ACC112 (cell line): ENCODE measurements around the gene RHBG.
"Not testable (repeated sequence)": the region's sequence is repeated elsewhere in the genome, so short reads cannot be mapped to it uniquely, and the experiment has no call there.

Experiments used
- H2AFZ ChIP-seq: fragments of 200-600 bp; sonication (generic); one replicate; pipeline ENCODE4 v1.6.0; 2017; ENCODE audit warnings: antibody characterized with exemption, low read length; ENCODE audit not compliant: unreplicated experiment
- H3K27ac ChIP-seq: fragments of 200-600 bp; sonication (generic); 2 replicates; pipeline ENCODE4 v1.5.1; 2014; ENCODE audit warnings: low read depth, mild to moderate bottlenecking, antibody characterized with exemption, low read length, moderate library complexity
- H3K27me3 ChIP-seq: fragments of 200-600 bp; sonication (generic); 2 replicates; pipeline ENCODE4 v1.6.1; 2014; ENCODE audit warnings: mild to moderate bottlenecking, antibody characterized with exemption, low read length, moderate library complexity, mixed read lengths; ENCODE audit not compliant: insufficient read depth
- H3K36me3 ChIP-seq: fragments of 200-600 bp; sonication (generic); 2 replicates; pipeline ENCODE4 v1.6.1; 2016; ENCODE audit warnings: mild to moderate bottlenecking, antibody characterized with exemption, low read length, moderate library complexity, mixed read lengths; ENCODE audit not compliant: insufficient read depth
- H3K4me1 ChIP-seq: fragments of 200-600 bp; sonication (generic); one replicate; pipeline ENCODE4 v1.6.1; 2016; ENCODE audit warnings: low read length, mixed read lengths; ENCODE audit not compliant: insufficient read depth, unreplicated experiment, control insufficient read depth
- H3K4me3 ChIP-seq: fragments of 200-600 bp; sonication (generic); 2 replicates; pipeline ENCODE4 v1.5.1; 2014; ENCODE audit warnings: mild to moderate bottlenecking, low read depth, low read length
- H3K79me2 ChIP-seq: fragments of 200-600 bp; sonication (generic); one replicate; pipeline ENCODE4 v1.6.0; 2016; ENCODE audit warnings: low read length; ENCODE audit not compliant: control insufficient read depth, unreplicated experiment, insufficient read depth

The RHBG gene, protein sequence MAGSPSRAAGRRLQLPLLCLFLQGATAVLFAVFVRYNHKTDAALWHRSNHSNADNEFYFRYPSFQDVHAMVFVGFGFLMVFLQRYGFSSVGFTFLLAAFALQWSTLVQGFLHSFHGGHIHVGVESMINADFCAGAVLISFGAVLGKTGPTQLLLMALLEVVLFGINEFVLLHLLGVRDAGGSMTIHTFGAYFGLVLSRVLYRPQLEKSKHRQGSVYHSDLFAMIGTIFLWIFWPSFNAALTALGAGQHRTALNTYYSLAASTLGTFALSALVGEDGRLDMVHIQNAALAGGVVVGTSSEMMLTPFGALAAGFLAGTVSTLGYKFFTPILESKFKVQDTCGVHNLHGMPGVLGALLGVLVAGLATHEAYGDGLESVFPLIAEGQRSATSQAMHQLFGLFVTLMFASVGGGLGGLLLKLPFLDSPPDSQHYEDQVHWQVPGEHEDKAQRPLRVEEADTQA

DNA sequence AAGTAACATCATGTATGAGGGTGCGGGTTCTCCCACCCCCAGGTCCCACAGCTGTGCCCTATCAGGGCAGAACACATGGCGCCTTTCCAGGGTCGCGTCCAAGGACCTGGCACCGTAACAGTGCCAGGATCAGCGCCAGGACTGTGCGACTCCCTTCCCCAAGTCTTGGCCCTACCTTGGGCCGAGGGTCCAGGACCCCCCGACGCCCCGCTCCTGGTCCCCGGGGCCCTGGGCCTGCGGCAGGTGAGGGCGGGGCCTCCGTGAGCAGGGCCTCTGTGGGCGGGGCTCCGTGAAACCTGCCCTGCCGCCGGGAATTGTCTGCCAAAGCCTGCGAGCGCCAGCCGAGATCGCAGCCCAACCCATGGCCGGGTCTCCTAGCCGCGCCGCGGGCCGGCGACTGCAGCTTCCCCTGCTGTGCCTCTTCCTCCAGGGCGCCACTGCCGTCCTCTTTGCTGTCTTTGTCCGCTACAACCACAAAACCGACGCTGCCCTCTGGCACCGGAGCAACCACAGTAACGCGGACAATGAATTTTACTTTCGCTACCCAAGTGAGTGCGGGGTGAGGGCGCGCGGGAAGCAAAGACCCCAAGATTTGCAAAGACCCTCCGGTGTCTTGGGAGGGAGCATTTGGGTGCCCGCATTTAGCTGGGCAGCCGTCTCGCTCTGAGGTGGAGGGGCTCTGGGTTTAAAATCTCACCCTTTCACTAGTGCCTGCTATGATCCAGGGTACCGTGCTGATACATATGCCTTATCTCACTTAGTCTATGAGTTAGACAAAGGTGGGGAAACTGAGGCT lies at the start of gene RHBG:
RHBG (plus strand) TSS at position 323 of the 796 bp plus-strand sequence; CDS start at position 362, 39 bp downstream.
- peaks cover 14% of the 10 kb centered on the region for H3K4me1 ChIP-seq
- H3K27ac ChIP-seq: no peak within 1 kb of the TSS
- peaks cover 24% of the 10 kb centered on the region for H3K27me3 ChIP-seq
- peak within 1 kb of the TSS; percentile 43 for H2AFZ ChIP-seq
- H3K36me3 ChIP-seq: no peaks in the 10 kb centered on the region
- no peaks in the 10 kb centered on the region for H3K79me2 ChIP-seq
- peak within 1 kb of the TSS; percentile 76 for H3K4me3 ChIP-seq

DNA sequence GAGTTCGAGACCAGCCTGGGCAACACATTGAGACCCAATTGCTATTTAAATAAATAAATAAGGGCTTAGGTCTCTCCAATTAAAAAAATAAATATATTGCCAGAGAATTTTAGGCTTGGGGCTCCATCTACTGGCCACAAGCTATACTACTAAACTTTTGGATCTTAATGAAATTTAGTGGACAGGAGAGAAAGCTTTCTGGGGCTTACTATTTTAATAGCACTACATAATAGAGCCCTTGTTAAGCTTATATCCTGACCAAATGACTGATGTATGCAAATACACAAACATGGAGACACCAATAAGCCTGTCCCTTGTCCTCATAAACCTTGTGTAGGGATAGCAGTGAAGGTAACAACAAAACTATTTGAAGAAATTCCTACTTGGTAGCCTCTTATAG lies 49.3 kb upstream of the RHBG start:
- no peak overlapping the region for H3K4me3 ChIP-seq
- no peak overlapping the region for H3K27ac ChIP-seq
- no peaks in the 10 kb centered on the region for H3K4me1 ChIP-seq
- H3K27me3 ChIP-seq: no peaks in the 10 kb centered on the region
- peaks cover 13% of the 10 kb centered on the region for H3K79me2 ChIP-seq
- no peak overlapping the region for H2AFZ ChIP-seq
- H3K36me3 ChIP-seq: peaks cover 54% of the 10 kb centered on the region

DNA sequence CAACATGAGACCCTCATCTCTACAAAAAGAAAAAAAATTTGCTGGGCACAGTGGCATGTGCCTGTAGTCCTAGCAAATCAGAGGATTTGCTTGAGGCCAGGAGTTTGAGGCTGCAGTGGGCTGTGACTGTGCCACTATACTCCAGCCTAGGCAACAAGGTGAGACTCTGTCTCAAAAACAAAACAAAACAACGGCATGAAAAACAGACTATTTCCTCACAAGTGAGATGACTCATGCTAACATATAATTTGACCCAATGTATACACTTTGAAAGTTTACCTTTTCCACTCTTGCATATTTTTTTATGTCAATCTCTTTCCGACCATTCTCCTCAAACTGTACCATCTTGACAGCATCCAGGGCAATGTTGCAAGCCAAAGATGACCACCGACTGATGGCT lies 48.5 kb upstream of the RHBG start:
- peak overlapping the region; percentile 28; the same call in 1 of the 2 replicates for H3K27ac ChIP-seq
- no peak overlapping the region for H3K4me3 ChIP-seq
- H2AFZ ChIP-seq: no peak overlapping the region
- peaks cover 13% of the 10 kb centered on the region for H3K79me2 ChIP-seq
- no peaks in the 10 kb centered on the region for H3K4me1 ChIP-seq
- no peaks in the 10 kb centered on the region for H3K27me3 ChIP-seq
- H3K36me3 ChIP-seq: peaks cover 54% of the 10 kb centered on the region

DNA sequence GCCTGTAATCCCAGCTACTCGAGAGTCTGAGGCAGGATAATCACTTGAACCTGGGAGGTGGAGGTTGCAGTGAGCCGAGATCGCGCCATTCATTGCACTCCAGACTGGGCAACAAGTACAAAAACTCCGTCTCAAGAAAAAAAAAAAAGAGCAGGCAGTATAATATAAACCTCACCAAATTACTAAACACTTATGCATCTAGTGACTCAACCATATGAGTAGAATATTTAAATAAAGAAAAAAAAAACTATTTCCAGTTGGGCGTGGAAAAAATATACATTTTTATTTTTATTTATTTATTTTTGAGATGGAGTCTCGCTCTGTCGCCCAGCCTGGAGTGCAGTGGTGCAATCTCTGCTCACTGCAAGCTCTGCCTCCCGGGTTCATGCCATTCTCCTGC lies 45.8 kb upstream of the RHBG start:
- not testable (repeated sequence) for H3K4me1 ChIP-seq, H3K27ac ChIP-seq, H3K27me3 ChIP-seq, H2AFZ ChIP-seq, H3K4me3 ChIP-seq
- peaks cover 41% of the 10 kb centered on the region for H3K36me3 ChIP-seq
- peaks cover 13% of the 10 kb centered on the region for H3K79me2 ChIP-seq

DNA sequence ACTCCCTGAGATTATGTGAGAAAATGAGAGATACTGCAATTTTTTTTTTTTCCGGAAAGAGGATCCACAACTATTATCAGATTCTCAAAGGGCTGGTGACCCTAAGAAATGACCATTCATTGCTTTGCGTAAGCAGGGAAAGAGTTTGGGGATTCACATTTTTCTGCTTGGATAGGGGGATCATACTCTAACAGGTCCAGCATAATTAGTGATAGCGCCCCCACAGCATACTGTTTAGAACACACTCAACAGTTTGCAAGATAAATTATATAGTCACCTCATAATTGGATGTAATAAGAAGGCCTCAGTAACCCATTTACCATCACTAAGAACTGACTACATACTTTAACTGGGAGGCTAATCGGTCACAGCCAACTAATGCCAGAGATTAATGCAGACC lies 32.8 kb upstream of the RHBG start:
- peaks cover 15% of the 10 kb centered on the region for H3K4me1 ChIP-seq
- no peaks in the 10 kb centered on the region for H3K27me3 ChIP-seq
- peaks cover 56% of the 10 kb centered on the region for H3K79me2 ChIP-seq
- no peak overlapping the region for H3K27ac ChIP-seq
- peaks cover 36% of the 10 kb centered on the region for H3K36me3 ChIP-seq
- peak overlapping the region; percentile 97 for H3K4me3 ChIP-seq
- no peak overlapping the region for H2AFZ ChIP-seq

DNA sequence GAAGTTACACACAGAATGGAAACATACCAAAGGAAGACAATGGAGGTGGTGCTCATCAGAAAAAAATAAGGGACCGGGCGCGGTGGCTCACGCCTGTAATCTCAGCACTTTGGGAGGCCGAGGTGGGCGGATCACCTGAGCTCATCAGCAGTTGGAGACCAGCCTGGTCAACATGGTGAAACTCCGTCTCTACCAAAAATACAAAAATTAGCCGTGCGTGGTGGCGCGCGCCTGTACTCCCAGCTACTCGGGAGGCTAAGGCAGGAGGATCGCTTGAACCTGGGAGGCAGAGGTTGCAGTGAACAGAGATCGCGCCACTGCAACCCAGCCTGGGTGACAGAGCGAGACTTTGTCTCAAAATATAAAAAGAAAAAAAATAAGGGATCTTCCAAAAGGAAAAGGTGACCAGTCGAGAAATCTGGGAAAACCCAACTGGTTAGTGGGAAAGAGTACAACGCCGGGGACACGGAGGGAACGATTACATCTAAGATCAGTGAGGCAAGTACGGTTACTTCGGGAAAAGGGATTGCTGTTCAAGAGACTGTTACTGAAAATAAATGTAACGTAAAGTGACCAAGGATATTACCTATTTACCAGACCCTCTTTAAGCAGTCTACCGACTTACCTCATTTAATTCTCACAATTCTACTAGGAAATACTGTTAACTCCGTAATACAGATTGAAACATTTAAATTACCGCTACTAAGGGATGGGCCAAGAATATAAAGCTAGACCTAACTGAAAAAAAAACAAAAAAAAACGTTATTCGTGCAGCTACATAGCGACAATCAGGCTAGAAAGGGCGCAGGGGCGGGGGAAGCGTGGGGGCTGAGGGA lies 31.7 kb upstream of the RHBG start:
- peaks cover 52% of the 10 kb centered on the region for H3K79me2 ChIP-seq

DNA sequence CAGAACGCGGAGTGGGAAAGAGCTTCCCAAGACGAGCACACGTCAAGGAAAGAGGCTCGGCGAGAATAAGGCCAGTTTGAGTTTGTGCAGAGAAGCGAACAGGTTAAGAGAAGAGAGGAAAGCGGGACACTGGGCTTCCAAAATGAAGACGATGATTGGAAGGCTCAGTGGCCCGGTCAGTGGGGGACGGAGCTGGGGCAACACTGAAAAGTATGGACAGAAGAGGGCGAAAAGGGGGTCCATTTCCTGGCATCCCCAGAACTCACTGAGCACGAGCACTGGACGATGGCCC lies 31.2 kb upstream of the RHBG start:
- Histone ChIP-seq H3K79me2 (peaks cover 47% of the 10 kb centered on the region), H3K36me3 (peaks cover 28% of the 10 kb centered on the region), H3K4me3 (peak overlapping the region; percentile 97), H3K27ac (peak overlapping the region; percentile 38), H2AFZ (peak overlapping the region; percentile 73), H3K4me1 (peaks cover 15% of the 10 kb centered on the region), H3K27me3 (no peaks in the 10 kb centered on the region)

More for the DNA sequence above, 31.7 kb upstream of the RHBG start:
- Histone ChIP-seq H3K27ac (peak overlapping the region; percentile 38), H2AFZ (peak overlapping the region; percentile 73), H3K27me3 (no peaks in the 10 kb centered on the region), H3K36me3 (peaks cover 33% of the 10 kb centered on the region), H3K4me3 (peak overlapping the region; percentile 97), H3K4me1 (peaks cover 15% of the 10 kb centered on the region)

DNA sequence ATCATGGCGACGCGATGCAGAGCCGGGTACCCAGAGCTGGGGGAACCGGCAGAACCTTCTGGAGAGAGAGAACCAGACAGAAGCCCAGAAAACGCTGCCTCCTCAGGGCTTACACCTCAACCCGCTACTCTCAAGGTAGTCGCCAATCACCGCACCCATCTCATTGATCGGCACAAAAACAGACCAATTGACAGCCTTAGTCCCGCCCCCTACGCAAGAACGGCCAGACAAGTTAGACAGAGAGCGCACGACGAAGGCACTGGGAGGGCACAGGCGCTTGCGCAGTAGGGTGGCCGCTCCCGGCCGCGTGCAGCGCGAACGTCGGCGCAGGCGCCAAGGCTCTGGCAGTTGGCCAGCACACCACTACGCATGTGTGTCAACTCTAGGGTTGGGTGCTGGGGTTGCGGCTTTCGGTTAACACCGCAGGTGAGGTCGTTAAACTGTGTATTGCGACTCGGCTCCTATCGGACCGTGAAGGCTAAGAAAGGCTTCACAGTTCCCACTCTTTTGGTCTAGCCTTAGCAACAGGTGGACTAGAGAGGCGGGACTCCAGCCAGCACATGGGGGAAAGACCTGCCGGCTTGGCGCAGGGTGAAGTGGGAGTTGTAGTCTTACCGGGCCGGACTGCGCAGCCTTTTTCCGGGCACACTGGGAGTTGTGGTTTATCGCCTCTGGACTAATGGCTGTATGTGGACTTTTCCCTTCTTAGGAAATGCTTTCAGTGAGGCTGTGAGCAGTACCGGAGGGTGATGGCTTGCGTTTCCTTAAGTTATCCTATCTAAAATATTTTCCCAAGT lies 30.6 kb upstream of the RHBG start, which contains the start of the genes CCT3 and TSACC:
CCT3 (minus strand) TSS at position 113 of the 797 bp plus-strand sequence; CDS start at position 5, 108 bp downstream.
TSACC (plus strand) TSS at position 347 of the 797 bp plus-strand sequence. CDS start 1,232 bp downstream, outside the sequence.
- H3K27ac ChIP-seq: peak within 1 kb of the TSS; percentile 38
- H3K79me2 ChIP-seq: peaks cover 45% of the 10 kb centered on the region

DNA sequence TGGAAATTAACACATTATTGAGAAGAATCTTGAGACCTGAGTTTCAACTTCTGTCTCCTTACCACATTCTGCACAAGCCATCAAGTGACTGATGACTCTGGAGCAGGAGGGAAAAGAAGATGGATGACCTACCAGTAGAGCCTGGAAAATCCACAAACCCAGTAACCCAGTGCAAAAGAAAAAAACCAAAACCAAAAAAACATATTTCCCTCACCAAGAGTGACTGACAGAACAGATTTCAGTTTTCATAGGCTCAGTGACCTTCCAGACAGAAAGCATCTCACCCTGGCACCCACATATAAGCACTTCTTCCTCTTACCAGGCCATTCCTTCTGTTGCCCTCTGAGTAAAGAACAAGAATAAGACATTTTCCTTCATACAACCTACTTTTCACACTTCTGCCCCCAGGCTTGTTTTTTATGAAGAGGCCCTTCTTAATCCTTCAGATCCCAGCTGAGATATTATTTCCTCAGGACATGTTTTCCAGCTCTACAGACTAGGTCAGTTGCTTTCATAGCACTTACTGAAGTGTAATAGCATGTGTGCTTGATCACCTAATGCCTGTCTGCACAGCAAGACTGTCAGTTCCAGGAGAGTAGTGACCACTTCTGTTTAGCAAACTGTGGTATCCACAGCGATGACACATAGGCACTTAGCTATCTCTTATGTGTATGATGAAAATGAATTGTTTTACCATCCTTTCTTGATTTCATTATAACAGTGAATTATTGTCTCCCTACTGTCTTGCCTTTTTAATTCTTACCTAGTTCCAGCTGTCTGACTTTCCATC lies 26.6 kb upstream of the RHBG start:
- H3K79me2 ChIP-seq: peaks cover 7% of the 10 kb centered on the region
- no peaks in the 10 kb centered on the region for H3K27me3 ChIP-seq
- H3K4me1 ChIP-seq: peaks cover 10% of the 10 kb centered on the region
- H3K4me3 ChIP-seq: no peak overlapping the region
- no peaks in the 10 kb centered on the region for H3K36me3 ChIP-seq
- no peak overlapping the region for H3K27ac ChIP-seq
- no peak overlapping the region for H2AFZ ChIP-seq

More for the DNA sequence above, 30.6 kb upstream of the RHBG start, which contains the start of the genes CCT3 and TSACC:
- Histone ChIP-seq H3K27me3 (no peaks in the 10 kb centered on the region), H3K4me3 (peak within 1 kb of the TSS; percentile 97), H2AFZ (peak within 1 kb of the TSS; percentile 96), H3K36me3 (peaks cover 23% of the 10 kb centered on the region), H3K4me1 (peaks cover 15% of the 10 kb centered on the region)
